H1 (cell line): ENCODE measurements around the gene HOXB13. TPM values are rescaled to one million over a fixed set of nuclear protein-coding genes. Genes with fewer than 3 reads are reported as not detected.

Source experiments
- CTCF ChIA-PET: fragments of 300-600 bp; sonication (Branson Sonifier 250); formaldehyde crosslinking; loops from one replicate; lab custom pipeline; 2021; ENCODE audit not compliant: partially characterized antibody; lab: Charles Lee
- POLR2A ChIA-PET: fragments of 300-600 bp; sonication (Branson Sonifier 250); formaldehyde crosslinking; loops from one replicate; lab custom pipeline; 2021; ENCODE audit warnings: inconsistent platforms; ENCODE audit not compliant: partially characterized antibody; lab: Charles Lee
- DNase-seq, 2 experiments: peaks; one replicate each; pipeline versions ENCODE4 v3.0.0 to v3.0.0-alpha.2; 2010 to 2022; ENCODE audit warnings: low spot score in 2 of 2, low read depth in 1 of 2, mixed read lengths in 1 of 2
- FAIRE-seq: peaks from 2 replicates; lab custom pipeline; 2011; peaks lifted over from hg19 to GRCh38; lab: Jason Lieb, UNC
- H2AFZ ChIP-seq: 2 replicates; pipeline ENCODE4 v1.8.1; 2012; ENCODE audit warnings: low read length, inconsistent platforms
- H2AK5ac ChIP-seq: 2 replicates; pipeline ENCODE4 v1.6.1; 2013; ENCODE audit warnings: low read depth, low read length
- H2BK120ac ChIP-seq: replicated peaks from 2 replicates; pipeline ENCODE3; 2013; ENCODE audit warnings: low read depth, low read length, inconsistent platforms
- H2BK12ac ChIP-seq: 2 replicates; pipeline ENCODE4 v1.6.1; 2013; ENCODE audit warnings: low read depth, low read length
- H2BK15ac ChIP-seq: 2 replicates; pipeline ENCODE4 v1.6.1; 2013; ENCODE audit warnings: low read length
- H2BK20ac ChIP-seq: 2 replicates; pipeline ENCODE4 v1.6.1; 2013; ENCODE audit warnings: low read length
- H2BK5ac ChIP-seq: 2 replicates; pipeline ENCODE4 v1.6.1; 2013; ENCODE audit warnings: low read depth, low read length
- H3K14ac ChIP-seq: 2 replicates; pipeline ENCODE4 v1.6.1; 2013; ENCODE audit warnings: inconsistent platforms; ENCODE audit not compliant: insufficient read length
- H3K18ac ChIP-seq: 2 replicates; pipeline ENCODE4 v1.6.1; 2013; ENCODE audit warnings: low read length; ENCODE audit errors: extremely low read depth
- H3K23ac ChIP-seq: 2 replicates; pipeline ENCODE4 v1.6.1; 2013; ENCODE audit warnings: inconsistent platforms; ENCODE audit not compliant: insufficient read length
- H3K23me2 ChIP-seq: 2 replicates; pipeline ENCODE4 v1.6.1; 2013; ENCODE audit warnings: low read depth, low read length
- H3K27ac ChIP-seq: 2 replicates; pipeline ENCODE4 v1.6.1; 2011; ENCODE audit warnings: low read depth, low read length, inconsistent platforms
- H3K27me3 ChIP-seq, 4 experiments: replicated peaks in 1 of 4; 1 replicate in 1 of 4; 2 replicates in 3 of 4; pipeline versions ENCODE4 v1.6.1 to v1.8.1; 2011 to 2013; ENCODE audit warnings: low read length in 3 of 4, mild to moderate bottlenecking in 3 of 4, inconsistent platforms in 2 of 4, mixed read lengths in 2 of 4, moderate library complexity in 1 of 4; ENCODE audit not compliant: control insufficient read depth in 3 of 4, insufficient read depth in 3 of 4; ENCODE audit errors: extremely low read depth in 1 of 4
- H3K36me3 ChIP-seq, 4 experiments: 2 replicates each; pipeline versions ENCODE4 v1.6.1 to v1.8.1; 2011 to 2013; ENCODE audit warnings: mild to moderate bottlenecking in 4 of 4, low read length in 3 of 4, moderate library complexity in 2 of 4, control low read depth in 1 of 4, inconsistent platforms in 1 of 4; ENCODE audit not compliant: insufficient read depth in 4 of 4, control insufficient read depth in 2 of 4
- H3K4ac ChIP-seq: replicated peaks from 2 replicates; pipeline ENCODE3; 2013; ENCODE audit warnings: low read length, low read depth, mixed read lengths, inconsistent platforms; ENCODE audit not compliant: insufficient read length
- H3K4me1 ChIP-seq, 4 experiments: replicated peaks in 1 of 4; 1 replicate in 1 of 4; 2 replicates in 3 of 4; pipeline versions ENCODE4 v1.6.1 to v1.8.1; 2011 to 2013; ENCODE audit warnings: low read length in 3 of 4, inconsistent platforms in 2 of 4, mixed read lengths in 1 of 4; ENCODE audit not compliant: insufficient read depth in 4 of 4, control insufficient read depth in 3 of 4
- H3K4me2 ChIP-seq, 2 experiments: 2 replicates each; pipeline versions ENCODE4 v1.6.1 to v1.8.1; 2011 to 2013; ENCODE audit warnings: low read depth in 2 of 2, low read length in 2 of 2, control low read depth in 1 of 2, inconsistent platforms in 1 of 2, mild to moderate bottlenecking in 1 of 2; ENCODE audit not compliant: insufficient read depth in 1 of 2
- H3K4me3 ChIP-seq, 4 experiments: fragments of 200-600, 300-600 bp in 1 of 4; sonication (generic), shearing (Covaris generic), sonication (Bioruptor Twin) in 1 of 4; 2 replicates each; pipeline versions ENCODE4 v1.5.1 to v1.8.1; 2011 to 2016; ENCODE audit warnings: low read length in 4 of 4, low read depth in 3 of 4, control low read depth in 2 of 4, inconsistent platforms in 2 of 4, mild to moderate bottlenecking in 2 of 4, mixed read lengths in 1 of 4, moderate library complexity in 1 of 4; ENCODE audit not compliant: insufficient read depth in 2 of 4; ENCODE audit errors: extremely low read depth in 1 of 4
- H3K56ac ChIP-seq: replicated peaks from 2 replicates; pipeline ENCODE3; 2013; ENCODE audit warnings: low read depth, mild to moderate bottlenecking, mixed read lengths, low read length, inconsistent platforms; ENCODE audit not compliant: insufficient read length
- H3K79me1 ChIP-seq: 2 replicates; pipeline ENCODE4 v1.6.1; 2013; ENCODE audit warnings: low read depth, low read length, control low read depth
- H3K79me2 ChIP-seq, 2 experiments: 2 replicates each; pipeline versions ENCODE4 v1.6.1 to v1.8.1; 2012 to 2013; ENCODE audit warnings: low read length in 2 of 2, mild to moderate bottlenecking in 2 of 2, inconsistent platforms in 1 of 2; ENCODE audit not compliant: insufficient read depth in 2 of 2, control insufficient read depth in 1 of 2
- H3K9ac ChIP-seq, 4 experiments: replicated peaks in 1 of 4; 1 replicate in 1 of 4; 2 replicates in 3 of 4; pipeline versions ENCODE4 v1.6.1 to v1.8.1; 2011 to 2013; ENCODE audit warnings: low read depth in 3 of 4, low read length in 3 of 4, control low read depth in 2 of 4, mild to moderate bottlenecking in 2 of 4, moderate library complexity in 2 of 4, inconsistent platforms in 1 of 4; ENCODE audit errors: extremely low read depth in 1 of 4
- H3K9me3 ChIP-seq, 2 experiments: 2 replicates each; pipeline versions ENCODE4 v1.6.1 to v1.8.1; 2012 to 2013; ENCODE audit warnings: mild to moderate bottlenecking in 2 of 2, moderate library complexity in 2 of 2, control low read depth in 1 of 2, inconsistent platforms in 1 of 2, low read depth in 1 of 2, low read length in 1 of 2, mixed read lengths in 1 of 2; ENCODE audit not compliant: insufficient read depth in 2 of 2
- H4K20me1 ChIP-seq, 2 experiments: replicated peaks in 1 of 2; 2 replicates each; pipeline versions ENCODE3 to v1.8.1; 2011 to 2013; ENCODE audit warnings: inconsistent platforms in 2 of 2, low read length in 2 of 2, mild to moderate bottlenecking in 1 of 2; ENCODE audit not compliant: insufficient read depth in 2 of 2, control insufficient read depth in 1 of 2
- H4K5ac ChIP-seq: 2 replicates; pipeline ENCODE4 v1.6.1; 2013; ENCODE audit warnings: low read length, low read depth, mixed read lengths, inconsistent platforms; ENCODE audit not compliant: insufficient read length
- H4K8ac ChIP-seq: 2 replicates; pipeline ENCODE4 v1.8.0; 2013; ENCODE audit warnings: mild to moderate bottlenecking, moderate library complexity, low read length, inconsistent platforms; ENCODE audit not compliant: insufficient read depth; ENCODE audit errors: extremely low read depth
- H4K91ac ChIP-seq: replicated peaks from 2 replicates; pipeline ENCODE3; 2013; ENCODE audit warnings: low read length, mixed read lengths, inconsistent platforms; ENCODE audit not compliant: insufficient read length
- ASH2L ChIP-seq: fragments of 200-600, 300-600 bp; sonication (generic); IDR thresholded peaks from one replicate; pipeline ENCODE4 v1.7.1; 2017; ENCODE audit warnings: low read length
- CEBPB ChIP-seq: IDR thresholded peaks from 2 replicates; pipeline ENCODE4 v1.6.1; 2012; ENCODE audit warnings: low read depth, low read length
- CHD2 ChIP-seq: IDR thresholded peaks from 2 replicates; pipeline ENCODE4 v1.6.1; 2012; ENCODE audit warnings: low read length, improper control_type of control experiment
- CTBP2 ChIP-seq: IDR thresholded peaks from 2 replicates; pipeline ENCODE4 v1.7.0; 2011; ENCODE audit warnings: borderline replicate concordance, mild to moderate bottlenecking, moderate library complexity, mixed read lengths, low read length; ENCODE audit not compliant: insufficient read depth, insufficient read length
- EZH2 ChIP-seq: fragments of 200-600 bp; sonication (generic); IDR thresholded peaks from 2 replicates; pipeline ENCODE4 v1.7.1; 2012; ENCODE audit warnings: low read depth, mild to moderate bottlenecking, moderate library complexity, low read length, inconsistent platforms; ENCODE audit not compliant: severe bottlenecking
- GABPA ChIP-seq: IDR thresholded peaks from 2 replicates; pipeline ENCODE4 v1.6.1; 2011; ENCODE audit warnings: mild to moderate bottlenecking, low read length, moderate library complexity, borderline replicate concordance; ENCODE audit not compliant: insufficient read depth
- JUN ChIP-seq: IDR thresholded peaks from 2 replicates; pipeline ENCODE4 v1.6.1; 2011; ENCODE audit warnings: low read depth, mild to moderate bottlenecking, improper control_type of control experiment, low read length
- RXRA ChIP-seq: IDR thresholded peaks from 2 replicates; pipeline ENCODE4 v1.6.1; 2011; ENCODE audit warnings: low read depth, mild to moderate bottlenecking, low read length, moderate library complexity; ENCODE audit not compliant: insufficient read depth
- SP2 ChIP-seq: IDR thresholded peaks from 2 replicates; pipeline ENCODE4 v1.6.1; 2012; ENCODE audit warnings: mild to moderate bottlenecking, low read length, inconsistent platforms
- SUZ12 ChIP-seq: fragments of 200-600 bp; sonication (generic); IDR thresholded peaks from 2 replicates; pipeline ENCODE4 v1.6.1; 2012; ENCODE audit warnings: mild to moderate bottlenecking, inconsistent platforms, low read length, moderate library complexity, mixed read lengths
- TEAD4 ChIP-seq: IDR thresholded peaks from 2 replicates; pipeline ENCODE4 v1.6.1; 2012; ENCODE audit warnings: low read depth, low read length, inconsistent platforms, mixed read lengths
- WGBS, 2 experiments: shearing (Covaris generic) in 1 of 2; methylation state at CpG; one replicate each; pipeline versions ENCODE4 v1.1.6 to v1.1.7; 2013 to 2015; ENCODE audit warnings: low lambda C conversion rate in 2 of 2, mixed read lengths in 2 of 2, inconsistent platforms in 1 of 2, low coverage in 1 of 2, missing lambda C conversion rate in 1 of 2; ENCODE audit not compliant: insufficient replicate concordance in 2 of 2, insufficient coverage in 1 of 2, insufficient read length in 1 of 2; ENCODE audit errors: extremely low coverage in 1 of 2, missing lambda C conversion rate in 1 of 2; 5-methylcytosine and 5-hydroxymethylcytosine counted together
- polyA plus RNA-seq, 7 experiments: library from polyadenylated mRNA; depleted of rRNA in 3 of 7; stranded (reverse) in 5 of 7; unstranded in 2 of 7; fragments of >200 nt in 5 of 7; fragments of 200-250 nt in 2 of 7; gene quantifications; 1 replicate in 5 of 7; 2 replicates in 1 of 7; 4 replicates in 1 of 7; pipeline versions ENCODE4 v1.2.1 to v1.2.3, GENCODE V29; 2011 to 2013; ENCODE audit warnings: missing spikeins in 2 of 7, mixed read lengths in 2 of 7
- total RNA-seq: library from RNA; stranded (reverse); fragmentation: NEBNext Ultra II Directional; extraction: Animal tissue kit (Norgen Biotek cat#: 25700); gene quantifications from 2 replicates; pipeline ENCODE4 v1.2.1, GENCODE V29; 2021

The HOXB13 gene
- total and polyA plus RNA-seq, 2 of the 8 experiments (the other 6 are each of a cell fraction or from before 2014, with no cell fraction given) = not detected

GRCh38 chr17:48752399-48753288 lies 24.1 kb upstream of the HOXB13 start:
- H4K5ac ChIP-seq = no peak overlapping the region
- 10% methylated on average over 35 of the region's 43 CpGs; no CpG with 5 or more reads in 1 of the 2 experiments for WGBS, 2 experiments
- peaks cover 93 to 100% (median 97%) of the 10 kb centered on the region in 4 experiments for H3K27me3 ChIP-seq
- no peak overlapping the region for H3K23ac ChIP-seq
- H3K4ac ChIP-seq = no peak overlapping the region
- H3K79me1 ChIP-seq = no peaks in the 10 kb centered on the region
- H3K9ac ChIP-seq = no peak overlapping the region
- H2BK5ac ChIP-seq = no peak overlapping the region
- H2BK12ac ChIP-seq = no peak overlapping the region
- no peaks in the 10 kb centered on the region for H3K79me2 ChIP-seq
- H3K36me3 ChIP-seq = no peaks in the 10 kb centered on the region; a peak in 1 of 8 replicates
- H3K27ac ChIP-seq = no peak overlapping the region
- H3K9me3 ChIP-seq = no peaks in the 10 kb centered on the region
- H4K8ac ChIP-seq = no peak overlapping the region; the same call in 1 of the 2 replicates
- ChIA-PET POLR2A (interaction anchor here (1.5 kb wide), 1 partner anchor 29 kb away, joined by 6 read pairs; the partner anchor contains the start of gene PRAC2), CTCF (interaction anchor here (0.9 to 18.8 kb wide), 8 partner anchors 9 to 126 kb away, joined by 3 to 186 read pairs (median 5); partner anchors contain the start of gene PRAC2)
- H4K20me1 ChIP-seq = peaks cover 24 to 39% of the 10 kb centered on the region in 2 experiments
- no peak for TF ChIP-seq GABPA
- peak; percentile 22 for TF ChIP-seq CTBP2
- TF ChIP-seq SUZ12 = peak; percentile 84
- TF ChIP-seq SP2 = no peak
- no peak for TF ChIP-seq TEAD4
- TF ChIP-seq CHD2 = no peak
- TF ChIP-seq JUN = no peak
- TF ChIP-seq RXRA = no peak
- peak; percentile 89 for TF ChIP-seq EZH2
- TF ChIP-seq ASH2L = no peak
- TF ChIP-seq CEBPB = no peak
- no peak overlapping the region for H2AK5ac ChIP-seq
- 0 out of 2 replicates have a peak overlapping the region, but pooled peaks have one; percentile 66 for H3K18ac ChIP-seq
- no peak for FAIRE-seq
- no peak overlapping the region for H3K56ac ChIP-seq
- H3K4me3 ChIP-seq = no peak overlapping the region
- H2BK15ac ChIP-seq = no peak overlapping the region
- DNase-seq = no peak
- H2AFZ ChIP-seq = no peak overlapping the region
- no peak overlapping the region for H2BK20ac ChIP-seq
- H3K23me2 ChIP-seq = peaks cover 2% of the 10 kb centered on the region; the same call in 1 of the 2 replicates
- no peak overlapping the region for H2BK120ac ChIP-seq
- H3K14ac ChIP-seq = no peak overlapping the region
- peaks cover under 1 to 9% (median 3%) of the 10 kb centered on the region in 4 experiments; a peak in 6 of 7 replicates for H3K4me1 ChIP-seq
- H3K4me2 ChIP-seq = no peak overlapping the region
- H4K91ac ChIP-seq = no peak overlapping the region
